GM19372 (cell line): ENCODE measurements around the gene ESYT2.
A peak's percentile ranks its signal among the peaks of the same experiment; 100 is the strongest.
"Not testable (repeated sequence)": the region's sequence is repeated elsewhere in the genome, so short reads cannot be mapped to it uniquely, and the experiment has no call there.

Experiments
- ATAC-seq: cut with Tn5 transposase; IDR thresholded peaks from one replicate; pipeline ENCODE4 v1.9.1; 2021; ENCODE audit warnings: mild to moderate bottlenecking, low read depth, moderate library complexity; ENCODE audit not compliant: unreplicated experiment

Gene ESYT2

DNA sequence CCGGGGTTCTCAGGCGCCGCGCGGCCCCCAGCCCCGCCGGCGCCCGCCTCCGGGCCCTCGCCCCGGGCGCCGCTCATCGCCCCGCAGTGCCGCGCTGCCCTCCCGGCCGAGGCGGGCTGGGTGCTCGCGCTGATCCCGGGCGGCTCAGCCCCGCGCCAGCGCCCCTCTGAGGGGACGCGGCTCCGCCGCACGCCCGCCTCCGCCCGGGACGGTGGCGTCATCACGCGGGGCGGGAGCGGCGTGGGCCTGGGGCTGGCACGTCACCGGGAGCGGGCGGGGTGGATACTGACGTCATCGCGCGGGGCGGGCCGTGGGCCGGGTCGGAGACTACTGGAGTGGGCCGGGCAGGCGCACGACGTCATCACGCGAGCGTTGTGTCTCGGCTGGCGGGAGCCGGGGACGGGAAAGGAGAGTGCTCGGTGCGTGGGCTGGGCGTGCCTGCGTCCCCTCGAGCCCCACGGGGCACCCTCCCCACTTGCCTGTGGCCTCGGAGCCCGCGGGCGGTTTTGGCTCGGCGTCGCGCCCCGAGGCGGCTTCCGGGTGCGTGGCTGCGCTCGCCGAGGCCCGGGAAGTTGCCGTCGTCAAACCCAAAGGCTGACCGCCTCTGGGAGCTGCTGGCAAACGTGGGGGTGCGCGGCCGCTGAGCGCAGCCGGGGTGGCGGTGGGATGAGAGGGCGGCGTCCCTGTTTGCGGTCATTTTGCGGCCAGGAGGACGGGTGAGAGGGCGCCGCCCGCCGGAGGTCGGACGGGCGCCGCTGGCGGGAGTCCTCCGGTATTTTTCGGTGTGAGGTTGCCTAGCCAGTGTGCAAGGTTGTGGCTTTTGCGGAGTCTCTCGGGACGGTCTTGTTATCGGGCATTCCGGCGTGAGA, at the start of gene ESYT2:
Gene ESYT2, minus strand, starts transcription at position 168 of the 869 bp plus-strand sequence. Its CDS starts 91 bp downstream, at position 77.
- ATAC-seq, result peak; percentile 74

GRCh38 chr7:158878151-158879079, 49.1 kb upstream of the ESYT2 start:
- not testable (repeated sequence) for ATAC-seq

- no peak for ATAC-seq
These were observed 47.7 kb upstream of the ESYT2 start for GRCh38 chr7:158876984-158877383.

- ATAC-seq, result no peak
These were observed 40.6 kb upstream of the ESYT2 start for GRCh38 chr7:158869876-158870275.

- ATAC-seq, result no peak
These were observed 39.6 kb upstream of the ESYT2 start for GRCh38 chr7:158868764-158869410.

GRCh38 chr7:158867214-158867984, 38.1 kb upstream of the ESYT2 start:
- no peak for ATAC-seq

GRCh38 chr7:158865977-158866376, 36.7 kb upstream of the ESYT2 start:
- ATAC-seq, result no peak

- ATAC-seq, result no peak
These were observed 36.2 kb upstream of the ESYT2 start for GRCh38 chr7:158865462-158865922.

DNA sequence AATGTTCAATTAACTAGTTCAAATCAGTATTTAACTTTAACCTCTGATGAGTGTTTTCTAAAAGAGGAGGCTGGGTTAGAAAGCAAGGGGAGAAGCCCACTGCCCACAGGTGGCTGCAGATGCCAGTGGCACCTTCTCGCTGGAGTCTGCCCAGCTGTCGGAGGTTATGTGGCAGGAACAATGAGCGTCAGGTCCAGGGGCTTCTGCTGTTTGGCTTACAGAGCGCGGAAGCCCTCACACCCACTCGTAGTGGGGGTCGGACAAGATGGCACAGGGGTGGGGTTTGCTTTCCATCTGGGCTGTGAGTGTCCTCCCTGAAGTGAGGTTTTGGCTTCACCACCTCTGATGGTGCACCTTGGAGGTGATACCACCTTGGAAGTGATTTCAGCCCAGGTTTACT, 35.5 kb upstream of the ESYT2 start:
- no peak for ATAC-seq

GRCh38 chr7:158864507-158864820, 35.2 kb upstream of the ESYT2 start:
- no peak for ATAC-seq

- ATAC-seq, result peak; percentile 47
These were observed 34.5 kb upstream of the ESYT2 start for GRCh38 chr7:158863611-158864506.

DNA sequence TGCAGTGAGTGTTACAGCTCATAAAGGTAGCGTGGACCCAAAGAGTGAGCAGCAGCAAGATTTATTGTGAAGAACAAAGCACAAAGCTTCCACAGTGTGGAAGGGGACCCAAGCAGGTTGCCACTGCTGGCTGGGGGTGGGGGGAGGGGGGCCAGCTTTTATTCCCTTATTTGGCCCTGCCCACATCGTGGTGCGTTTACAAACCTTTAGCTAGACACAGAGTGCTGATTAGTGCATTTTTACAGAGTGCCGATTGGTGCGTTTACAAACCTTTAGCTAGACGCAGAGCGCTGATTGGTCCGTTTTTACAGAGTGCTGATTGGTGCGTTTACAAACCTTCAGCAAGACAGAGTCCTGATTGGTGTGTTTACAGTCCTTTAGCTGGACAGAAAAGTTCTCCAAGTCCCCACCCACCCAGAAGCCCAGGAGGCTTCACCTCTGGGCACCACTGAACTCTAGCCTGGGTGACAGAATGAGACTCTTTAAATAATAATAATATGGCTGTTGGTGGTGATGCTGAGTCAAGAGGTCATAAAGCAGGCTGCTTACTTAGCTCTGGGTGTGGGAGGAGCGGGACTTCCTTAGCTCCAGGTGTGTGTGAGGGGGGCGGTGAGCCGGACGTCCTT, 33.8 kb upstream of the ESYT2 start:
- ATAC-seq, result peak; percentile 57

- ATAC-seq, result no peak
These were observed 32.8 kb upstream of the ESYT2 start for GRCh38 chr7:158861936-158862704.

GRCh38 chr7:158861004-158861787, 31.9 kb upstream of the ESYT2 start:
- ATAC-seq, result no peak

GRCh38 chr7:158860394-158860793, 31.1 kb upstream of the ESYT2 start:
- no peak for ATAC-seq

DNA sequence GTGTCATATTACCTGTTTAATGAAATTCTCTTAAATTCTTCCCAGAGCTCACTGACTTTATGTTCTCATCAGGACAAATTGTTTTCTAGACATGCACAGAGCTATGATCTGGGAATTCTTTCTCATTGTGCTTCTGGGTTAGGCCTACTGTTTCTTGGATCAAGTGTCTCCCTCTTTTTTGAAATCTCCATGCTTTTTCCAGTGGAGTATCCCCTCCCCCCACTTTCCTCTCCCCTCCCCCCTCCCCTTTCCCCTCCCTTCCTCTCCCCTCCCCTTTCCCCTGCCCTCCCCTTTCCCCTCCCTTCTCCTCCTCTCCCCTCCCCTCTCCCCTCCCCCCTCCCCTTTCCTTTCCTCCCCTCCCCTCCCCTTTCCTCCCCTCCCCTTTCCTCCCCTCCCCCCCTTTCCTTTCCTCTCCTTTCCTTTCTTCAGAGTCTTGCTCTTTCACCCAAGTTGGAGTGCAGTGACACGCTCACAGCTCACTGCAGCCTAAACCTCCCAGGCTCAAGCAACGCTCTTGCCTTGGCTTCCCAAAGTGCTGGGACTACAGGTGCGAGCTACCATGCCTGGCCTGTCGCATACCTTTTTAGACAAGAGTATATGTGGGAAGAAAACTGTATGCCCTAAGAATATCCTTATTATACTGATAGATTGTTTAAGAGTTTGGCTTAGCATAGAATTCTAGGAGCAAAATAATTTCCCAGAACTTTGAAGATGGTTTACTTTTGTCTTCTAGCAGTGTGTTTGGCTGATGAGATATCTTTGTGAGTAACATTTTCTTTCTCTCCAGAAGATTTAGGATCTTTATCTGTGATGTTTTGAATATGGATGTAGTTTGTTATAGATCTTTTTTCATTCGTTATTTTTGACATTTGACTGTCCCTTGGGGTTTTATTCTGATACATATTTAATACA, 29.5 kb upstream of the ESYT2 start:
- no peak for ATAC-seq
